SK-N-SH treated with all-trans-retinoic acid at 6 μM for 48 hours (cell line): ENCODE measurements around the gene BAG3.

Experiments used
- ATAC-seq: fragments of 200-7000 bp; cut with Tn5 transposase; 3 replicates; pipeline ENCODE4 v1.9.1; 2020; ENCODE audit warnings: mild to moderate bottlenecking, moderate library complexity
- BACH2 ChIP-seq: fragments of 250-450 bp; sonication (Bioruptor Pico); IDR thresholded peaks from 2 replicates; pipeline ENCODE4 v1.9.0; 2021; ENCODE audit warnings: mild to moderate bottlenecking, borderline replicate concordance
- GLIS3 ChIP-seq: fragments of 250-450 bp; sonication (Bioruptor Pico); IDR thresholded peaks from 2 replicates; pipeline ENCODE4 v1.5.0; 2020; ENCODE audit warnings: mild to moderate bottlenecking, moderate library complexity
- PPARA ChIP-seq: fragments of 250-450 bp; sonication (Bioruptor Pico); IDR thresholded peaks from 2 replicates; pipeline ENCODE4 v1.5.0; 2020; ENCODE audit warnings: mild to moderate bottlenecking, borderline replicate concordance
- RARB ChIP-seq: fragments of 250-450 bp; sonication (Bioruptor Pico); IDR thresholded peaks from 2 replicates; pipeline ENCODE4 v1.8.0; 2021; ENCODE audit warnings: mild to moderate bottlenecking, moderate library complexity
- SNAI2 ChIP-seq: fragments of 250-450 bp; sonication (Bioruptor Pico); IDR thresholded peaks from 2 replicates; pipeline ENCODE4 v1.5.0; 2020; ENCODE audit warnings: mild to moderate bottlenecking, moderate library complexity
- TOX ChIP-seq: fragments of 250-450 bp; sonication (Bioruptor Pico); IDR thresholded peaks from 2 replicates; pipeline ENCODE4 v1.8.0; 2021; ENCODE audit warnings: mild to moderate bottlenecking, moderate library complexity, borderline replicate concordance
- ZC3H10 ChIP-seq: fragments of 250-450 bp; sonication (Bioruptor Pico); IDR thresholded peaks from 2 replicates; pipeline ENCODE4 v1.5.1; 2021; ENCODE audit warnings: mild to moderate bottlenecking, moderate library complexity
- ZFP3 ChIP-seq: fragments of 250-450 bp; sonication (Bioruptor Pico); IDR thresholded peaks from 2 replicates; pipeline ENCODE4 v1.5.0; 2020; ENCODE audit warnings: mild to moderate bottlenecking, moderate library complexity
- ZNF565 ChIP-seq: fragments of 450-650 bp; formaldehyde crosslinking; conservative IDR thresholded peaks from 2 replicates; pipeline ENCODE4 v1.5.0; 2020; ENCODE audit warnings: low read depth, mild to moderate bottlenecking, moderate library complexity
- ZNF70 ChIP-seq: fragments of 450-650 bp; formaldehyde crosslinking; IDR thresholded peaks from 2 replicates; pipeline ENCODE4 v1.5.0; 2020; ENCODE audit warnings: mild to moderate bottlenecking, moderate library complexity
- ZNF8 ChIP-seq: fragments of 450-650 bp; formaldehyde crosslinking; IDR thresholded peaks from 2 replicates; pipeline ENCODE4 v1.5.0; 2020; ENCODE audit warnings: mild to moderate bottlenecking, moderate library complexity
- TF ChIP-seq, protein P1 (sequence below): fragments of 250-450 bp; sonication (Bioruptor Pico); IDR thresholded peaks from 2 replicates; pipeline ENCODE4 v1.5.0; 2020; ENCODE audit warnings: mild to moderate bottlenecking, moderate library complexity
- TF ChIP-seq, protein P2 (sequence below): fragments of 250-450 bp; sonication (Bioruptor Pico); IDR thresholded peaks from 2 replicates; pipeline ENCODE4 v1.8.0; 2021; ENCODE audit warnings: low read depth, mild to moderate bottlenecking, moderate library complexity, borderline replicate concordance
- TF ChIP-seq, protein P3 (sequence below): fragments of 250-450 bp; sonication (Bioruptor Pico); IDR thresholded peaks from 2 replicates; pipeline ENCODE4 v1.5.1; 2021; ENCODE audit warnings: mild to moderate bottlenecking, moderate library complexity
- TF ChIP-seq, protein P4 (sequence below): fragments of 250-450 bp; sonication (Bioruptor Pico); IDR thresholded peaks from 2 replicates; pipeline ENCODE4 v1.8.0; 2020; ENCODE audit warnings: mild to moderate bottlenecking, moderate library complexity, borderline replicate concordance

Gene BAG3

DNA sequence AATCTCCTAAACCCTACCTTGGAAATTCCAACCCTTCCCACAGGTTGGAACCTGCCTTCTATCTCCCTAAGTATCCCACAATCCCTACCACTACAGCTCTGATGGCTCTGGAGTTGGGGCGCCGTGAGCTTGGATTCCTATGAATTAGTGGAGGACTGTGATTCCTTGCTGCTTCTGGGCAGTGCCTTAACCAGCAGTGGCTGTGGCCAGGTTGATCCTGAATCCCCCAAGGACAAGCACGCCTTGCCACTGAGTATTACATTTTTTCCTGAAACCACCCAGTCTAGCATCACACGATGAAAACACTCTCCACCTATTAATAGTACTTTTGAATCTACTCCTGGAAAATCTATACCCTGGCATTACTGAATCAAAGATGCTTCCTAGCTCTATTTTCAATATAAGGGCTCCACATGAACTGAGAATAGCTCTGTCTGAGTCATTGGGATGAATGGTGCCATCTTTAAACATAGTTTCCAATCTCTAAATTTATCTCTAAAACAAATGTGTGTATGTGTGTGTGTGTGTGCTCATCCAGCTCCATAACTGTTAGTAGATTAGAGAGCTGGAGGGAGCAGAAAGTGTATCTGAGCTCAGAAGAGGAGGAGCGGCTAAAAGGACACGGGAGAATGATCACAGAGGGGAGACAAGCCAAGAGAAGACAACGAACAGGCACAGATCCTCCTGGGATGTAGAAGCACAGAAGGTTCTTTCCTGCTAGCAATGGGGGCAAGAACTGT lies 62.7 kb downstream of the BAG3 start:
- TF ChIP-seq, protein P1, sequence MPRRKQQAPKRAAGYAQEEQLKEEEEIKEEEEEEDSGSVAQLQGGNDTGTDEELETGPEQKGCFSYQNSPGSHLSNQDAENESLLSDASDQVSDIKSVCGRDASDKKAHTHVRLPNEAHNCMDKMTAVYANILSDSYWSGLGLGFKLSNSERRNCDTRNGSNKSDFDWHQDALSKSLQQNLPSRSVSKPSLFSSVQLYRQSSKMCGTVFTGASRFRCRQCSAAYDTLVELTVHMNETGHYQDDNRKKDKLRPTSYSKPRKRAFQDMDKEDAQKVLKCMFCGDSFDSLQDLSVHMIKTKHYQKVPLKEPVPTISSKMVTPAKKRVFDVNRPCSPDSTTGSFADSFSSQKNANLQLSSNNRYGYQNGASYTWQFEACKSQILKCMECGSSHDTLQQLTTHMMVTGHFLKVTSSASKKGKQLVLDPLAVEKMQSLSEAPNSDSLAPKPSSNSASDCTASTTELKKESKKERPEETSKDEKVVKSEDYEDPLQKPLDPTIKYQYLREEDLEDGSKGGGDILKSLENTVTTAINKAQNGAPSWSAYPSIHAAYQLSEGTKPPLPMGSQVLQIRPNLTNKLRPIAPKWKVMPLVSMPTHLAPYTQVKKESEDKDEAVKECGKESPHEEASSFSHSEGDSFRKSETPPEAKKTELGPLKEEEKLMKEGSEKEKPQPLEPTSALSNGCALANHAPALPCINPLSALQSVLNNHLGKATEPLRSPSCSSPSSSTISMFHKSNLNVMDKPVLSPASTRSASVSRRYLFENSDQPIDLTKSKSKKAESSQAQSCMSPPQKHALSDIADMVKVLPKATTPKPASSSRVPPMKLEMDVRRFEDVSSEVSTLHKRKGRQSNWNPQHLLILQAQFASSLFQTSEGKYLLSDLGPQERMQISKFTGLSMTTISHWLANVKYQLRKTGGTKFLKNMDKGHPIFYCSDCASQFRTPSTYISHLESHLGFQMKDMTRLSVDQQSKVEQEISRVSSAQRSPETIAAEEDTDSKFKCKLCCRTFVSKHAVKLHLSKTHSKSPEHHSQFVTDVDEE = no peak
- TF ChIP-seq, protein P2, sequence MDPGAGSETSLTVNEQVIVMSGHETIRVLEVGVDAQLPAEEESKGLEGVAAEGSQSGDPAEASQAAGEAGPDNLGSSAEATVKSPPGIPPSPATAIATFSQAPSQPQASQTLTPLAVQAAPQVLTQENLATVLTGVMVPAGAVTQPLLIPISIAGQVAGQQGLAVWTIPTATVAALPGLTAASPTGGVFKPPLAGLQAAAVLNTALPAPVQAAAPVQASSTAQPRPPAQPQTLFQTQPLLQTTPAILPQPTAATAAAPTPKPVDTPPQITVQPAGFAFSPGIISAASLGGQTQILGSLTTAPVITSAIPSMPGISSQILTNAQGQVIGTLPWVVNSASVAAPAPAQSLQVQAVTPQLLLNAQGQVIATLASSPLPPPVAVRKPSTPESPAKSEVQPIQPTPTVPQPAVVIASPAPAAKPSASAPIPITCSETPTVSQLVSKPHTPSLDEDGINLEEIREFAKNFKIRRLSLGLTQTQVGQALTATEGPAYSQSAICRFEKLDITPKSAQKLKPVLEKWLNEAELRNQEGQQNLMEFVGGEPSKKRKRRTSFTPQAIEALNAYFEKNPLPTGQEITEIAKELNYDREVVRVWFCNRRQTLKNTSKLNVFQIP (CRISPR knock-in tag) = no peak
- TF ChIP-seq, protein P3, sequence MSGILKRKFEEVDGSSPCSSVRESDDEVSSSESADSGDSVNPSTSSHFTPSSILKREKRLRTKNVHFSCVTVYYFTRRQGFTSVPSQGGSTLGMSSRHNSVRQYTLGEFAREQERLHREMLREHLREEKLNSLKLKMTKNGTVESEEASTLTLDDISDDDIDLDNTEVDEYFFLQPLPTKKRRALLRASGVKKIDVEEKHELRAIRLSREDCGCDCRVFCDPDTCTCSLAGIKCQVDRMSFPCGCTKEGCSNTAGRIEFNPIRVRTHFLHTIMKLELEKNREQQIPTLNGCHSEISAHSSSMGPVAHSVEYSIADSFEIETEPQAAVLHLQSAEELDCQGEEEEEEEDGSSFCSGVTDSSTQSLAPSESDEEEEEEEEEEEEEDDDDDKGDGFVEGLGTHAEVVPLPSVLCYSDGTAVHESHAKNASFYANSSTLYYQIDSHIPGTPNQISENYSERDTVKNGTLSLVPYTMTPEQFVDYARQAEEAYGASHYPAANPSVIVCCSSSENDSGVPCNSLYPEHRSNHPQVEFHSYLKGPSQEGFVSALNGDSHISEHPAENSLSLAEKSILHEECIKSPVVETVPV = no peak
- TF ChIP-seq SNAI2 (CRISPR knock-in tag) (no peak), ZNF70 (CRISPR knock-in tag) (no peak), PPARA (CRISPR knock-in tag) (no peak)
- TF ChIP-seq, protein P4, sequence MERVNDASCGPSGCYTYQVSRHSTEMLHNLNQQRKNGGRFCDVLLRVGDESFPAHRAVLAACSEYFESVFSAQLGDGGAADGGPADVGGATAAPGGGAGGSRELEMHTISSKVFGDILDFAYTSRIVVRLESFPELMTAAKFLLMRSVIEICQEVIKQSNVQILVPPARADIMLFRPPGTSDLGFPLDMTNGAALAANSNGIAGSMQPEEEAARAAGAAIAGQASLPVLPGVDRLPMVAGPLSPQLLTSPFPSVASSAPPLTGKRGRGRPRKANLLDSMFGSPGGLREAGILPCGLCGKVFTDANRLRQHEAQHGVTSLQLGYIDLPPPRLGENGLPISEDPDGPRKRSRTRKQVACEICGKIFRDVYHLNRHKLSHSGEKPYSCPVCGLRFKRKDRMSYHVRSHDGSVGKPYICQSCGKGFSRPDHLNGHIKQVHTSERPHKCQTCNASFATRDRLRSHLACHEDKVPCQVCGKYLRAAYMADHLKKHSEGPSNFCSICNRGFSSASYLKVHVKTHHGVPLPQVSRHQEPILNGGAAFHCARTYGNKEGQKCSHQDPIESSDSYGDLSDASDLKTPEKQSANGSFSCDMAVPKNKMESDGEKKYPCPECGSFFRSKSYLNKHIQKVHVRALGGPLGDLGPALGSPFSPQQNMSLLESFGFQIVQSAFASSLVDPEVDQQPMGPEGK (CRISPR knock-in tag) = no peak
- TF ChIP-seq, all 23 proteins: peak for 0
- ATAC-seq = no peak

DNA sequence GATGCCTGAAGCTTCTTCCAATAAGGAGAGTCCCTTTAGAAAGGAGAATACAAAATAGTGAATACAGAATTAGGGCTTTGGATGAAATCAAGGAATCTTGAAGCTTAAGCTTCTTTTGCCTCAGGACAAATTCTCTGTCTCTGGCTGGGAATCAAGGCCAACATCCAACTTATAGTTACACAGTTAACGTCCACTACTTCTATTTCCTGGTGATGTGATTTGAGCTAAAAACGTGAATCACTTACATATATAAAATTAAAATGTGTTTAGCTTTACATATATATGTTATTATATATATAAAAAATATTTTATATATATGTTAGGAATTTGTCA lies 63.3 kb downstream of the BAG3 start:
- ATAC-seq = no peak
- TF ChIP-seq PPARA (CRISPR knock-in tag) (no peak), ZFP3 (no peak), BACH2 (CRISPR knock-in tag) (no peak), ZNF70 (CRISPR knock-in tag) (no peak), TOX (CRISPR knock-in tag) (no peak), ZNF8 (CRISPR knock-in tag) (no peak), ZC3H10 (CRISPR knock-in tag) (no peak), ZNF565 (no peak), RARB (CRISPR knock-in tag) (no peak), GLIS3 (no peak)
- TF ChIP-seq, protein P4 (CRISPR knock-in tag) = no peak
- TF ChIP-seq, protein P1 = no peak
